Breast epithelium (tissue), 3 donors: ENCODE measurements around the gene SCN2B.

Experiments
- CTCF ChIP-seq, 3 donors: fragments of 450-650 bp; IDR thresholded peaks; one replicate each; pipeline ENCODE4 v1.5.1; 2016 to 2017; ENCODE audit warnings: antibody characterized with exemption in 3 of 3, mild to moderate bottlenecking in 3 of 3, moderate library complexity in 3 of 3
- POLR2A ChIP-seq: fragments of 450-650 bp; IDR thresholded peaks from one replicate; pipeline ENCODE4 v1.6.1; 2016; ENCODE audit warnings: antibody characterized with exemption, mild to moderate bottlenecking, moderate library complexity

GRCh38 chr11:118136341-118136740 lies 40.1 kb downstream of the SCN2B start:
- TF ChIP-seq CTCF (IDR thresholded peaks at IDR 0.05): no peak
- no peak for TF ChIP-seq POLR2A
